Stomach smooth muscle (tissue), 2 donors: ENCODE measurements around the gene WDFY4.

Source experiments
- H3K27ac ChIP-seq: one replicate; pipeline ENCODE4 v1.7.0; 2013; ENCODE audit warnings: mild to moderate bottlenecking, low read length, inconsistent platforms
- H3K27me3 ChIP-seq, 2 donors: one replicate each; pipeline ENCODE4 v1.7.0; 2013; ENCODE audit warnings: low read length in 2 of 2; ENCODE audit not compliant: insufficient read depth in 2 of 2, control insufficient read depth in 1 of 2
- H3K36me3 ChIP-seq, 2 donors: one replicate each; pipeline ENCODE4 v1.7.0; 2013; ENCODE audit warnings: low read length in 2 of 2; ENCODE audit not compliant: control insufficient read depth in 2 of 2, insufficient read depth in 2 of 2
- H3K4me1 ChIP-seq: one replicate; pipeline ENCODE4 v1.7.0; 2013; ENCODE audit warnings: low read length; ENCODE audit not compliant: control insufficient read depth, insufficient read depth
- H3K4me3 ChIP-seq, 2 donors: one replicate each; pipeline ENCODE4 v1.7.0; 2013; ENCODE audit warnings: low read length in 2 of 2
- H3K9ac ChIP-seq, 2 donors: one replicate each; pipeline ENCODE4 v1.7.0; 2013; ENCODE audit warnings: low read length in 2 of 2, mild to moderate bottlenecking in 1 of 2
- H3K9me3 ChIP-seq, 2 donors: one replicate each; pipeline ENCODE4 v1.7.0; 2013; ENCODE audit warnings: low read length in 2 of 2; ENCODE audit not compliant: control insufficient read depth in 2 of 2
- donor health status: healthy.
- donor health status: Pancreatic carcinoma.

WDFY4 gene

GRCh38 chr10:48938990-48939536, 254.4 kb downstream of the WDFY4 start:
- no peaks in the 10 kb centered on the region for H3K36me3 ChIP-seq

GRCh38 chr10:48939790-48940325, 255.2 kb downstream of the WDFY4 start, which contains the start of gene LRRC18:
Gene LRRC18, minus strand, starts transcription at chr10:48939840. Its CDS starts 25,685 bp downstream, at chr10:48914155.
- Histone ChIP-seq H3K4me1 (no peaks in the 10 kb centered on the region), H3K4me3 (no peak within 1 kb of the TSS), H3K27me3 (no peaks in the 10 kb centered on the region), H3K9ac (no peak within 1 kb of the TSS), H3K36me3 (no peaks in the 10 kb centered on the region), H3K27ac (no peak within 1 kb of the TSS), H3K9me3 (no peaks in the 10 kb centered on the region)

More at GRCh38 chr10:48938990-48939536, 254.4 kb downstream of the WDFY4 start:
- H3K4me3 ChIP-seq, result no peak overlapping the region
- H3K9ac ChIP-seq, result no peak overlapping the region
- H3K4me1 ChIP-seq, result no peaks in the 10 kb centered on the region
- H3K27ac ChIP-seq, result no peak overlapping the region
- H3K27me3 ChIP-seq, result no peaks in the 10 kb centered on the region
- no peaks in the 10 kb centered on the region for H3K9me3 ChIP-seq

- Histone ChIP-seq H3K9ac (no peak overlapping the region), H3K27ac (no peak overlapping the region), H3K4me3 (no peak overlapping the region), H3K4me1 (no peaks in the 10 kb centered on the region), H3K36me3 (no peaks in the 10 kb centered on the region), H3K9me3 (no peaks in the 10 kb centered on the region), H3K27me3 (no peaks in the 10 kb centered on the region)
Measured at GRCh38 chr10:48940372-48940771, 255.7 kb downstream of the WDFY4 start.

- Histone ChIP-seq H3K9me3 (no peaks in the 10 kb centered on the region), H3K4me3 (no peak overlapping the region), H3K4me1 (no peaks in the 10 kb centered on the region), H3K9ac (no peak overlapping the region), H3K27me3 (no peaks in the 10 kb centered on the region), H3K36me3 (no peaks in the 10 kb centered on the region), H3K27ac (no peak overlapping the region)
Measured at GRCh38 chr10:48940958-48941357, 256.3 kb downstream of the WDFY4 start.

- Histone ChIP-seq H3K9ac (no peak overlapping the region), H3K9me3 (no peaks in the 10 kb centered on the region), H3K36me3 (no peaks in the 10 kb centered on the region), H3K27ac (no peak overlapping the region), H3K4me3 (no peak overlapping the region), H3K27me3 (no peaks in the 10 kb centered on the region), H3K4me1 (no peaks in the 10 kb centered on the region)
Measured at GRCh38 chr10:48941427-48942075, 256.9 kb downstream of the WDFY4 start.

GRCh38 chr10:48943096-48943495, 258.4 kb downstream of the WDFY4 start:
- Histone ChIP-seq H3K4me3 (no peak overlapping the region), H3K27ac (no peak overlapping the region), H3K9me3 (no peaks in the 10 kb centered on the region), H3K4me1 (no peaks in the 10 kb centered on the region), H3K9ac (no peak overlapping the region), H3K36me3 (no peaks in the 10 kb centered on the region), H3K27me3 (no peaks in the 10 kb centered on the region)

GRCh38 chr10:48944171-48944570, 259.5 kb downstream of the WDFY4 start:
- no peak overlapping the region for H3K27ac ChIP-seq
- H3K4me3 ChIP-seq, result no peak overlapping the region
- no peaks in the 10 kb centered on the region for H3K9me3 ChIP-seq
- H3K27me3 ChIP-seq, result no peaks in the 10 kb centered on the region
- H3K4me1 ChIP-seq, result no peaks in the 10 kb centered on the region
- H3K36me3 ChIP-seq, result no peaks in the 10 kb centered on the region
- H3K9ac ChIP-seq, result no peak overlapping the region

- no peak overlapping the region for H3K27ac ChIP-seq
- no peaks in the 10 kb centered on the region for H3K4me1 ChIP-seq
- no peaks in the 10 kb centered on the region for H3K9me3 ChIP-seq
- H3K36me3 ChIP-seq, result no peaks in the 10 kb centered on the region
- no peak overlapping the region for H3K4me3 ChIP-seq
- H3K27me3 ChIP-seq, result peaks cover 0 to 2% of the 10 kb centered on the region in 2 donors
- H3K9ac ChIP-seq, result no peak overlapping the region
Measured at GRCh38 chr10:48945441-48946130, 260.9 kb downstream of the WDFY4 start.

GRCh38 chr10:48946332-48946731, 261.7 kb downstream of the WDFY4 start:
- Histone ChIP-seq H3K36me3 (no peaks in the 10 kb centered on the region), H3K9me3 (no peaks in the 10 kb centered on the region), H3K4me3 (no peak overlapping the region), H3K27me3 (peaks cover 0 to 3% of the 10 kb centered on the region in 2 donors), H3K27ac (no peak overlapping the region), H3K4me1 (no peaks in the 10 kb centered on the region), H3K9ac (no peak overlapping the region)

GRCh38 chr10:48946891-48947500, 262.3 kb downstream of the WDFY4 start:
- Histone ChIP-seq H3K9me3 (no peaks in the 10 kb centered on the region), H3K4me3 (no peak overlapping the region), H3K27me3 (peaks cover 0 to 3% of the 10 kb centered on the region in 2 donors), H3K9ac (no peak overlapping the region), H3K4me1 (no peaks in the 10 kb centered on the region), H3K27ac (no peak overlapping the region), H3K36me3 (no peaks in the 10 kb centered on the region)
